Stimulated activated CD4-positive, alpha-beta T cell treated with anti-CD3 and anti-CD28 coated beads, Interleukin-4, amount 100 ng/mL, for 24 hours (primary cell): ENCODE measurements around the gene CD19.

ENCODE experiments used
- DNase-seq: peaks from one replicate; pipeline ENCODE4 v3.0.0-alpha.2; 2020

Gene CD19

DNA sequence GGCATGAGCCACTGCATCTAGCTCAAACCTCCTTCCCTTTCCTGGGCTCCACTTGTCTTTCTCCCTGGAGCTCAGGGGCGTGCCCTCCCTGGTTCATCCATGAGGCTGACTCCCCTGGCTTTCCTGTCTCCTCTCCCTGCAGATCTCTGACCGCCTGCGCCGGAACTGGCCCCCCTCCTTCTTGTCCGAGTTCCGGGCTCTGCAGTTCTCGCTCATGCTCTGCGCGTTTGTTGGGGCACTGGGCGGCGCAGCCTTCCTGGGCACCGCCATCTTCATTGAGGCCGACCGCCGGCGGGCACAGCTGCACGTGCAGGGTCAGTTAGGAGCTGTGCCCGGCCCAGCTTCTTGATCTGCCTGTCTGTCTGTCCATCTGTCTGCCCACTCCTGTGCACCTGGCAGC lies 51.9 kb downstream of the CD19 start:
- DNase-seq, result no peak

DNA sequence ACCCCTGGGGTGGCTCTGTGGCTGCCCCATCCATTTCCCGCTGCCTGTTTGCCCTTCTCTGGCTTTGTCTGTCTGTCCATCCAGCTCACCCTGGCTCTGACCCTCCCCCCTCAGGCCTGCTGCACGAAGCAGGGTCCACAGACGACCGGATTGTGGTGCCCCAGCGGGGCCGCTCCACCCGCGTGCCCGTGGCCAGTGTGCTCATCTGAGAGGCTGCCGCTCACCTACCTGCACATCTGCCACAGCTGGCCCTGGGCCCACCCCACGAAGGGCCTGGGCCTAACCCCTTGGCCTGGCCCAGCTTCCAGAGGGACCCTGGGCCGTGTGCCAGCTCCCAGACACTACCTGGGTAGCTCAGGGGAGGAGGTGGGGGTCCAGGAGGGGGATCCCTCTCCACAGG lies 52.3 kb downstream of the CD19 start:
- DNase-seq, result no peak

DNA sequence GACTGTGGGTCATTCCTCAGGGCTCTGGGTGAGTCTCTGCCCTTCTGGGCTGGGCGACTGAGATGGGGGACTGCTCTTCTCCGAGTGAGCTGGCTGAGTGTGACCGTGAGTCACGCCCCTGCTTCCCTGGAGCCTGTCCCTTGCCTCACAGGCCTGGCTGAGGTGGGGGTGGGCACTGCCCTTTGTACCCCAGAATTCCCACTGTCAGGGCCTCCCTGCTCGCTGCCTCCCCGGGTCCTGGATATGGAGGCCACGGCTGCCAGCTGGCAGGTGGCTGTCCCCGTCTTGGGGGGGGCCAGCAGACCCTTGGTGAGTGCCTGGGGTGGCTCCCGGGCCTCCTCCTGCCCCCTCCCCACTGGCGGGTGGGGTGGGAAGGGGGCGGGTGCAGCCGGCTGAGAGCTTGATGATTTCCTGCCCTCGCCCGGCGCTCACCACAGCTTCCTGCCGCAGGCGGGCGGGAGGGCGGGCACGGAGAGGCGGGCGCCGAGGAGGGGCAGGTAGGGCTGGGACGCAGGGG lies 52.9 kb downstream of the CD19 start, which contains the start of gene LAT:
TSS of gene LAT (plus strand) at position 434 of the 517 bp plus-strand sequence. CDS start 366 bp downstream, outside the sequence.
- DNase-seq, result peak; percentile 71

DNA sequence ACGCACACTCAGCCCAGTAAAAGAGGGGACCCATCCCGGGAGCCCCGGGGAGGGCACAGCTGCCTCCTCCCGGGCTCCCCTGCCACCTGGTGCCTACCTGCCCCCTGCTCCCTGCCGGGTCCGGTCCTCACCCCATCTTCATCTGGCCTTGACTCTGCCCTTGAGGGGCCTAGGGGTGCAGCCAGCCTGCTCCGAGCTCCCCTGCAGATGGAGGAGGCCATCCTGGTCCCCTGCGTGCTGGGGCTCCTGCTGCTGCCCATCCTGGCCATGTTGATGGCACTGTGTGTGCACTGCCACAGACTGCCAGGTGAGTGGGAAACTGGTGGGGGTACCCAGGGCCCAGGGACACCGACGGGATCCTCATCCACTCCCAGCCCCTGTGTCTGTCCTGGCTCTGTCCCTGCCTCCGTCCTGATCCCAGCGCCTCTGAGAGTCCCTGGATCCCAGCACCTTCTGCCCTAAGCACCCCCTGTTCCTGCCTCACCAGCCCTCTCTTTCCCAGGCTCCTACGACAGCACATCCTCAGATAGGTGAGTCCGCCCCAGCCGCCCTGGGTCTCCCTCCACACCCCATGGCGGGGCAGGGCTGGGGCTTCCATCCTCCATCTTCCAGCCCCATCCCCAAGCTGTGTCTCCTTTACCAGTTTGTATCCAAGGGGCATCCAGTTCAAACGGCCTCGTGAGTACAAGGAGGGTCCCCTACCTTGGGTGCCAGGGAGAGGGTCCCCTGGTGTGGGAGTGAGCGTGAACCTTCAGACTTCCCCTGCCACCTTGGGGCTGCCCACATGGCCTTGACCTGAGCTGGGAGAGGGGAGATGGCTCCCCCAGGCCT lies 53.7 kb downstream of the CD19 start:
- no peak for DNase-seq

DNA sequence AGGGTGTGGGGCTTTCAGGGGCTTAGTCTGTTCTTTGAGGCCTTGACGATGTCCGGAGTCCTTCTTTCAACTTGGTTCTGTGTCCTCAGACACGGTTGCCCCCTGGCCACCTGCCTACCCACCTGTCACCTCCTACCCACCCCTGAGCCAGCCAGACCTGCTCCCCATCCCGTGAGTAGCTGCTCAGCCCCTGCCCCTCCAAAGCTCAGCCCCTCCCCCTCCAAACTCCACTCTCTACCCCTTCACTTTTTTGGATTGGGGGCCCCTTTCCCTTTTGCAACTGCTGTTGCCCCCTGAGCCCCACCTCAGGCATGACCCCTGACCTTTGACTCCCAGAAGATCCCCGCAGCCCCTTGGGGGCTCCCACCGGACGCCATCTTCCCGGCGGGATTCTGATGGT lies 54.3 kb downstream of the CD19 start:
- no peak for DNase-seq

DNA sequence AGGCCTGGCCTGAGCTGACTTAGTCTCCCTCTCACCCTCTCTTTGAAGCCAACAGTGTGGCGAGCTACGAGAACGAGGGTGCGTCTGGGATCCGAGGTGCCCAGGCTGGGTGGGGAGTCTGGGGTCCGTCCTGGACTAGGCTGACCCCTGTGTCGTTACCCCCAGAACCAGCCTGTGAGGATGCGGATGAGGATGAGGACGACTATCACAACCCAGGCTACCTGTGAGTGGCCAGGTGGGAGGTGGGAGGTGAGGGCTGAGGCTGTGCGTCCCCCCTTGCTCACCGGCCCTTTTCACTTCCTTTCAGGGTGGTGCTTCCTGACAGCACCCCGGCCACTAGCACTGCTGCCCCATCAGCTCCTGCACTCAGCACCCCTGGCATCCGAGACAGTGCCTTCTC lies 54.7 kb downstream of the CD19 start:
- no peak for DNase-seq

DNA sequence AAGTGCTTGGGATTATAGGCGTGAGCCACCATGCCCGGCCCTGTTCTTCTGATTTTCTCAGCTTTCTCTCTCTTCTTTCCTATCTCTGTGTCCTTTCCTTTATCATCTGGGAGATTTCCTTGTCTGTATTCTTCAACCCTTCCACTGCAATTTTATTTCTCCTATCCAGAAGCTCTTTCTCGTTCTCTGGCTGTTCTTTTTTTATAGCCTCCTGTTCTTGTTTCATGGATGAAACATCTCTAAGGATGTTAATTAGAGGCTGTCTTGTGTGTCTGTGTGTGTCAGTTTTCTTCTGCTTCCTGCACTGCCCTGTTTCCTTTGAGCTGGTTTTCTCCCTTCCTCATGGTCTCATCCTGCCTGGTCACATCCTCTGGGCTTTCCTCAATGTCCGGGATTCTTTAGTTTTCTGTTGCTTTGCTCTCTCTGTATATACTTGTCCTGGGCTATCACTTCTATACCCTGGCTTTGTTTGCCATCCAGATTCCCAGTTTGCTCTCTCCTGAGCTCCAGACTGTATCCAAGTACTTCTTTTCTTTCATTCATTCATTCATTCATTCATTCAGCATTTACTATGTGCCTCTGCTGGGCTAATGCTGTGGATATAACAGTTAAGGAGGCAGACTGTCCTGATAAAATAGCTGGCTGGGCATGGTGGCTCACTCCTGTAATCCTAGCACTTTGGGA lies 55.5 kb downstream of the CD19 start:
- DNase-seq, result no peak
